Mammary epithelial cell (primary cell): Measurements from ENCODE around the gene SPAG16.

ENCODE experiments used
- EZH2 ChIP-seq: IDR thresholded peaks from 2 replicates; pipeline ENCODE4 v1.6.1; 2012; ENCODE audit warnings: low read length, inconsistent platforms, borderline replicate concordance
- TF ChIP-seq, protein P1 (sequence below), 2 donors: IDR thresholded peaks in 1 of 2; conservative IDR thresholded peaks in 1 of 2; 2 replicates each; pipeline ENCODE4 v1.5.1; 2011 to 2012; ENCODE audit warnings: inconsistent platforms in 2 of 2, low read length in 2 of 2, mild to moderate bottlenecking in 2 of 2, control low read depth in 1 of 2, low read depth in 1 of 2; ENCODE audit not compliant: insufficient read depth in 1 of 2; ENCODE audit errors: extremely low read depth in 1 of 2

- TF ChIP-seq, protein P1, sequence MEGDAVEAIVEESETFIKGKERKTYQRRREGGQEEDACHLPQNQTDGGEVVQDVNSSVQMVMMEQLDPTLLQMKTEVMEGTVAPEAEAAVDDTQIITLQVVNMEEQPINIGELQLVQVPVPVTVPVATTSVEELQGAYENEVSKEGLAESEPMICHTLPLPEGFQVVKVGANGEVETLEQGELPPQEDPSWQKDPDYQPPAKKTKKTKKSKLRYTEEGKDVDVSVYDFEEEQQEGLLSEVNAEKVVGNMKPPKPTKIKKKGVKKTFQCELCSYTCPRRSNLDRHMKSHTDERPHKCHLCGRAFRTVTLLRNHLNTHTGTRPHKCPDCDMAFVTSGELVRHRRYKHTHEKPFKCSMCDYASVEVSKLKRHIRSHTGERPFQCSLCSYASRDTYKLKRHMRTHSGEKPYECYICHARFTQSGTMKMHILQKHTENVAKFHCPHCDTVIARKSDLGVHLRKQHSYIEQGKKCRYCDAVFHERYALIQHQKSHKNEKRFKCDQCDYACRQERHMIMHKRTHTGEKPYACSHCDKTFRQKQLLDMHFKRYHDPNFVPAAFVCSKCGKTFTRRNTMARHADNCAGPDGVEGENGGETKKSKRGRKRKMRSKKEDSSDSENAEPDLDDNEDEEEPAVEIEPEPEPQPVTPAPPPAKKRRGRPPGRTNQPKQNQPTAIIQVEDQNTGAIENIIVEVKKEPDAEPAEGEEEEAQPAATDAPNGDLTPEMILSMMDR (conservative IDR thresholded peaks at IDR 0.05 in 1 of 2, IDR thresholded peaks at IDR 0.05 in 1 of 2; ENCODE audit: extremely low read depth in 1 of 2, insufficient read depth in 1 of 2, low read depth in 1 of 2, low read length in 2 of 2) = no peak
- TF ChIP-seq EZH2 = no peak
Measured at GRCh38 chr2:213376644-213377043, 92.4 kb downstream of the SPAG16 start.
